ENCODE results near the gene SPOP.

- no peak for TF ChIP-seq TAF1 (IDR thresholded peaks at IDR 0.05; ENCODE audit: borderline replicate concordance, low read depth, low read length)
- TF ChIP-seq POLR2A (IDR thresholded peaks at IDR 0.05; ENCODE audit: low read depth, low read length), result no peak
- TF ChIP-seq POLR2AphosphoS5 (IDR thresholded peaks at IDR 0.05; ENCODE audit: low read depth, low read length), result no peak
These were observed 44.2 kb upstream of the SPOP start for GRCh38 chr17:49722066-49722465.

All from GM12892 (cell line).